Amniotic stem cell (primary cell): ENCODE data around the gene CEP104.

ENCODE experiments used
- DNase-seq: peaks from one replicate; lab custom pipeline; 2025; lab: John Stamatoyannopoulos, UW

Gene CEP104

DNA sequence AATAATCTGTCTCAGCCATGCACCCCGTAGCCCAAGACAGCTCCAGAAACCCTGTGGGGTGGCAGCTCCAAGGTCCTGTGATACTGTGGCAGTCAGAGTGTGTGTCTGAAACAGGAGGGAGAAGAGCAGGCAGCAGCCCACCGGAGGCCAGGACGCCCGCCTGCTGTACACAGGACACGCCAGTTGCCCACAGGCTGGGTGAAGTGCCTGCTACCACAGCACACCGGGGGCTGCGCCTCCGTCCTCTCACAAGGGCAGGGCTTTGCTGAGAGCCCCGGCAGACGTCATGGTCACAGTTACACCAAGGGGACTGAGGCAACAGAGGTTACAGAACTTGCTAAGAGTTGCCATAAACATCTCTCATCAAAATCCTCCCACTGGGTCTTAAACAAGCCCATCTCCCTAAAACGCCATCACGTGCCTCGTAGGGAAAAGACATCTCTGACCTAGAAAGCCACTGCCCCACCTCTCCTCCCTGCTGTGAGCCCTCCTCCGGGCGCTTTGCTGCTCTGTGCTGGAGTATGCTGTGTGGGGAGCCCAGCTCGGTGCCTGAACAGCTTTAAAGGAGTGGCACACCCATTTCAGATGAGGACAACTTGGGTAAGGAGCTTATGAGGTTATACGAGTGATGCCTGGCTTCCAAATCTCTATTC, 37.7 kb upstream of the CEP104 start:
- no peak for DNase-seq

DNA sequence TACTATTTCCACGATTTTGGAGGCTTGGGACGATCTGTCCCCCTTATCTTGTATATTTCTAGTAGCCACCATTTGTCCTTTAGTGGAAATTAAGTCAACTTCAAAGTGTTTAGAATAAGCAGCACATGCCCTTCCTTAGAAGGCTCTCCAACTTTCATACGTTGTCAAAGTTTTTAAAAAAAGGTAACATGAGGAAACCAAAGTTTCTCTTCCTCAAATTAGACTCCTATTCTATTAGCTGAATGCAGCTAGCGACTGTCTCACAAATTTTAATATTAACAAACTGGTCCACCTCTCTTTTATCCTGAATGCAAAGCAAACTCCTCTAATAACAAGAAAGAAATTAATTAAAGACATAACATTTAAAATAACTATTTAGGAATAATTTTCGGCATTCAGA, 36.2 kb upstream of the CEP104 start:
- DNase-seq: no peak

GRCh38 chr1:3892748-3893147, 35.7 kb upstream of the CEP104 start:
- no peak for DNase-seq

- DNase-seq: no peak
These were observed 34.4 kb upstream of the CEP104 start for GRCh38 chr1:3891329-3891865.

GRCh38 chr1:3890389-3891328, 33.6 kb upstream of the CEP104 start:
- DNase-seq: no peak

GRCh38 chr1:3889936-3890335, 32.9 kb upstream of the CEP104 start:
- DNase-seq: no peak

GRCh38 chr1:3888301-3888700, 31.3 kb upstream of the CEP104 start:
- DNase-seq: no peak

GRCh38 chr1:3886691-3887090, 29.7 kb upstream of the CEP104 start:
- no peak for DNase-seq

DNA sequence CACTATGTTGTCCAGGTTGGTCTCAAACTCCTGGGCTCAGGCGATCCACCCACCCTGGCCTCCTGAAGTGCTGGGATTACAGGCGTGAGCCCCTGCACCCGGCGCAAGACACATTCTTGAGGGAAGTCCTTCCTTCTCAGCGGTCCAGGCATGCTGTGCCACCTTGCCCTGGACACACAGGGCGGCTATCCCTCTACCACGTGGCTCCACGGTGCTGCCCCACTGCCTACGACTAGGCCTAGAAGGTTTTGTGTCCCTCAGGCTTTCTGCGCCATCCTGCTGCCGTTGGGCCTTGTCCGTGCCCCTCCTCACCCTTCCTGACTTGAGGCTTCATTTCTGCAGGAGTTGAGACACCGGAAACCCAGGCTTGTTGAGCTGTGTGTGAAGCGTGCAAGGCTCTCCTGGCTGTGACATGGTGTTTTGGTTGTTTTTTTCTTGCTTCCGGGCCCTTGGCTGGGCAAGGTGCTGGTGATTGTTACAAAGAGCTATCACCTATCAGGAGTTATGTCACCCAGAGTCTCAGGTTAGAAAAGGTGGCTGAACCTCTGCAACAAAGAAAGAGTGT, 29.2 kb upstream of the CEP104 start:
- no peak for DNase-seq

DNA sequence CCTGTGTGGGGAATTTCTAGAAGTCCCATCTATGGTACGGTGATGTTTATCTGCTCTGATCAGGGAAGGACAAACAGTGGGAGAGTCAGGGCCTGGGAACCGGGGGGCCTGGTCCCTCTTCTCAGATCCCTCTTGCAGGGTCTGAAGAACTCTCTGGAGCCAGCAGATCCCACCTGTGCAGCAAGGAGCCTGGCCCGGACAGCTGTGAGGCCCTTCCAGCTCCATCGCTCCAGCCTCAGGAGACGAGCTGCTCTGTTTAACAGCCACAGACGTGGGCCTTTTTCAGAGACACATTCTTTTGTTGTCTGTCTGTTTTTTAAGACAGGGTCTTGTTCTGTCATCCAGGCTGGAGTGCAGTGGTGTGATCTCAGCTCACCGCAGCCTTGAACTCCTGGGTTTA, 28.6 kb upstream of the CEP104 start:
- DNase-seq: no peak

DNA sequence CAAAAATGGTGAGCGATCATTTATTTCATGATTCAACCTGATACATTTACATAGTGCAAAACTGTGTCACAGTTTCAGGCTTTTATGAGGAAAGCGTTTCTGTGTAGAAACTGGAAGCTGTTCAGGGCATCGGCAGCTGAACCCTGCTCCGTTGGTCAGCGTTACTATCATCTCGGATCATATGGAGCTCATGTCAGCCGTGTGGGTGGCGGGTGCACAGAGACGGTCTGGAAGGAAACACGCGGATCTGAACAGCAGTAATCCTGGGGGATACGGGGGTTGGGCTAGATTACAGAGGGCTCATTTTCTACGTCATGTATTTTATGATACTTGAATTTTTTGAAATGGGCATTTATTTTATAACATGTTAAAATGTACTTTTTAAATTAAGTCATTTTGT, 28.0 kb upstream of the CEP104 start:
- no peak for DNase-seq

DNA sequence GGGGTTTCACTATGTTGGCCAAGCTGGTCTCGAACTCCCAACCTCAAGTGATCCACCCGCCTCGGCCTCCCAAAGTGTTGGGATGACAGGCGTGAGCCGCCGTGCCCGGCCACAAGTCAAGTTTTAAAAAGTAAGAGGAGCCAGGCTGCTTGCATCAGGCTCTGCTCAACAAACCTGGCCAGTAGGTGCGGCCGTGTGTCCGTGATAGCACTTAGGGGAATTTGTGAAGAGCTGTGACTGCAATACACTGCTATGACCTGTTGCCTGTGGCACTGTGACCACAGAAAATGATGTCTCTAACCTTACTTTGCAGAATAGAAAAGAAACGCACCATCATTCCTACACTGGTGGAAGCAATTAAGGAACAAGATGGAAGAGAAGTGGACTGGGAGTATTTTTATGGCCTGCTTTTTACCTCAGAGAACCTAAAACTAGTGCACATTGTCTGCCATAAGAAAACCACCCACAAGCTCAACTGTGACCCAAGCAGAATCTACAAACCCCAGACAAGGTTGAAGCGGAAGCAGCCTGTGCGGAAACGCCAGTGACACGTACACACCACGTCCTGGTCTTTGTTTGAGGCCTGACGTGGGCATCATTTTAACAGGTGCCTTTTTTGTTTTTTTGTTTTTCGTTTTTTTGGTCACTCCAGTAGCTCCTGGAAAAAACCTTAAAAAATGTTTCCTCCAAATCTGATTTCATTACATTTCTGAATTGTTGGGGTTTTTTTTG, 26.3 kb upstream of the CEP104 start:
- DNase-seq: no peak

- no peak for DNase-seq
These were observed 24.1 kb upstream of the CEP104 start for GRCh38 chr1:3881193-3881480.

GRCh38 chr1:3880429-3881192, 23.6 kb upstream of the CEP104 start:
- no peak for DNase-seq

- DNase-seq: no peak
These were observed 22.9 kb upstream of the CEP104 start for GRCh38 chr1:3879787-3880428.

- no peak for DNase-seq
These were observed 22.1 kb upstream of the CEP104 start for GRCh38 chr1:3879099-3879498.

GRCh38 chr1:3876716-3877115, 19.7 kb upstream of the CEP104 start:
- DNase-seq: no peak

DNA sequence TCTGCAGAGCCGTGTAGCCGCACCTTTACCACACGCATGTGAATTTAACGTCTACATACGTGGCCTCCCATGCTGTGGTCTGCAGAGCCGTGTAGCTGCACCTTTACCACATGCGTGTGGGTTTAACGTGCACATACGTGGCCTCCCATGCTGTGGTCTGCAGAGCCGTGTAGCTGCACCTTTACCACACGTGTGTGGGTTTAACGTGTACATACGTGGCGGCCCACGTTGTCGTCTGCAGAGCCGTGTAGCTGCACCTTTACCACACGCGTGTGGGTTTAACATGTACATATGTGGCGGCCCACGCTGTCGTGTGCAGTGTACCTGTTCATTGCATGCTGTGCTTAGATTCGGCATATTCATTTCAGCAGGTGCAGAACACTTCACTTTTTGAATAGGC, 17.7 kb upstream of the CEP104 start:
- DNase-seq: no peak

GRCh38 chr1:3872546-3872945, 15.5 kb upstream of the CEP104 start:
- no peak for DNase-seq

DNA sequence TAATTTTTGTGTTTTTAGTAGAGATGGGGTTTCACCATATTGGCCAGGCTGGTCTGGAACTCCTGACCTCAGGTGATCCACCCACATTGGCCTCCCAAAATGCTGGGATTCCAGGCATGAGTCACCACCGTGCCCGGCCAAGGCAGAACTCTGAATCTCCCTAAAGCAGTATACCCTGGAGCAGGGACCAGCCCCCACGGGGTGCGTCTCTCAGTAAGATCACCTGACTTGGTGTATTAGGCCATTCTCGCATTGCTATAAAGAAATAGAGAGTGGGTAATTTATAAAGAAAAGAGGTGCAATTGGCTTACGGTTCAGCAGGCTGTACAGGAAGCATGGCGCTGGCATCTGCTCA, 14.4 kb upstream of the CEP104 start:
- DNase-seq: no peak

DNA sequence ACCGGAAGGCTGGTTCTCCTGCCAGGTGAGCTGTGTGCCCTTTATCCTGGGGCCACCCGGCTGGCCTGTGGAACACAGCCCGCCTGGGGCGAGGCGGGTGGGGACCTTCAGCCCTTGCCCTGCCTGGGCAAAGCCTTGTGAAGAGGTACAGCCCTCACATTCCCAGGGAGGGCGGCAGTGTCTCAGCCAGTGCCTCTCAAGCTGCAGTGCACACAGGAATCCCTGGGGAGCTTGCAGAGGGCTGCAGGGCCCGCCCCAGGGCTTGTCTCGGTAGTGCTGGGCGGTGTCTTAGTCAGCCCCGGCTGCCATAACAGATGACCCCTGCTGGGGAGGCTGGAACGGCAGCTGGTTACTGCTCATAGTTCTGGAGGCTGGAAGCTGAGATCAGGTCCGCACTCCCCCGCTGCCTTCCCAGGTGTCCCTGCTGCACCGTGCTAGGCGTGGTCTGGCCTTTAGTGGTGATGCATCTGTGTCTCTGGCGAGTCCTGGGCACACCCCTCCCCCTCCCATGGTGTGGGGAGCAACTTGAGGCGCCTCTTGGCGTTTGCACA, 12.8 kb upstream of the CEP104 start:
- DNase-seq: no peak
